ENCODE measurements around the gene MSH3. TPM values are rescaled to one million over a fixed set of nuclear protein-coding genes. Genes with fewer than 3 reads are reported as not detected.

The MSH3 gene
- total and polyA plus RNA-seq, 2 of the 8 experiments (the other 6 are each of a cell fraction or from before 2014, with no cell fraction given), result 3.6 to 22.6 TPM

DNA sequence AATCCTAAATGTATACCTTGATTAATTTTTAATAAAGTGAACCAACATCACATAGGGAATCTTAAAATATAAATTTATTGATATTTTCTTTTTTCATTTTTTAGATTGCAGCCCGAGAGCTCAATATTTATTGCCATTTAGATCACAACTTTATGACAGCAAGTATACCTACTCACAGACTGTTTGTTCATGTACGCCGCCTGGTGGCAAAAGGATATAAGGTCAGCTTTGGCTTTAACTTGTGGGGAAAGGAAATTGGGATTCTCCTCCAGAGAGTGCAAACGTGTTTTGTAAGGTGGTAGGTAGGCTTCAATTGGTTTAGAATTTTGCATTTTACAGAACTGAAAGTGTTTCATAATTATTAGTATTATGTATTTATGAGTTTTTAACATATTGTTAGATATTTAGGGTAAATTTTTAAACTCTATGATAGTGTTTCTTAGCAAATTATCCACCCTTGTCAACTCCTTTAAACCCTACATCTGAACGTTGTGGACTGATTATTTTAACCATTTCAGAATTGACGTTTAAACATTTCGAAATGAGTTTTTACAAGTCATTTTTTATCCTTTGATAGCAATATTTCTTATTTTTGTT, 17.8 kb downstream of the MSH3 start:
- Histone ChIP-seq H2BK5ac (ENCODE audit: low read depth, low read length) (no peak overlapping the region), H2AK5ac (ENCODE audit: low read depth, low read length) (no peak overlapping the region), H3K27ac (ENCODE audit: low read depth, low read length) (no peak overlapping the region), H3K23me2 (ENCODE audit: low read depth, low read length) (no peaks in the 10 kb centered on the region), H3K23ac (ENCODE audit: insufficient read length) (no peak overlapping the region), H3K4me2 (ENCODE audit: insufficient read depth in 1 of 2, low read depth in 2 of 2, low read length in 2 of 2) (no peak overlapping the region), H3K14ac (ENCODE audit: insufficient read length) (no peak overlapping the region), H2BK12ac (ENCODE audit: low read depth, low read length) (no peak overlapping the region), H2BK20ac (ENCODE audit: low read length) (no peak overlapping the region), H4K91ac (replicated peaks; ENCODE audit: insufficient read length, low read length) (no peak overlapping the region), H2BK15ac (ENCODE audit: low read length) (no peak overlapping the region), H3K79me2 (ENCODE audit: control insufficient read depth in 1 of 2, insufficient read depth in 2 of 2, low read length in 2 of 2) (no peaks in the 10 kb centered on the region), H3K4me1 (replicated peaks in 1 of 4; ENCODE audit: control insufficient read depth in 3 of 4, insufficient read depth in 4 of 4, low read length in 3 of 4) (no peaks in the 10 kb centered on the region; a peak in 1 of 7 replicates), H3K27me3 (replicated peaks in 1 of 4; ENCODE audit: control insufficient read depth in 3 of 4, extremely low read depth in 1 of 4, insufficient read depth in 3 of 4, low read length in 3 of 4) (no peaks in the 10 kb centered on the region), H4K20me1 (replicated peaks in 1 of 2; ENCODE audit: control insufficient read depth in 1 of 2, insufficient read depth in 2 of 2, low read length in 2 of 2) (no peaks in the 10 kb centered on the region), H3K56ac (replicated peaks; ENCODE audit: insufficient read length, low read depth, low read length) (no peak overlapping the region), H3K4me3 (ENCODE audit: extremely low read depth in 1 of 4, insufficient read depth in 2 of 4, low read depth in 3 of 4, low read length in 4 of 4) (no peak overlapping the region), H3K9ac (replicated peaks in 1 of 4; ENCODE audit: extremely low read depth in 1 of 4, low read depth in 3 of 4, low read length in 3 of 4) (no peak overlapping the region), H2AFZ (ENCODE audit: low read length) (no peak overlapping the region), H3K18ac (ENCODE audit: extremely low read depth, low read length) (no peak overlapping the region), H2BK120ac (replicated peaks; ENCODE audit: low read depth, low read length) (no peak overlapping the region), H4K5ac (ENCODE audit: insufficient read length, low read depth, low read length) (no peak overlapping the region), H3K79me1 (ENCODE audit: low read depth, low read length) (peaks cover 2% of the 10 kb centered on the region; the same call in 1 of the 2 replicates), H3K9me3 (ENCODE audit: insufficient read depth in 2 of 2, low read depth in 1 of 2, low read length in 1 of 2) (no peaks in the 10 kb centered on the region), H3K36me3 (ENCODE audit: control insufficient read depth in 2 of 4, insufficient read depth in 4 of 4, low read length in 3 of 4) (peaks cover 2 to 32% (median 16%) of the 10 kb centered on the region in 4 experiments; a peak in 7 of 8 replicates), H4K8ac (ENCODE audit: extremely low read depth, insufficient read depth, low read length) (no peak overlapping the region), H3K4ac (replicated peaks; ENCODE audit: insufficient read length, low read depth, low read length) (no peak overlapping the region)
- WGBS, 2 experiments (ENCODE audit: extremely low coverage in 1 of 2, insufficient coverage in 1 of 2, insufficient read length in 1 of 2, insufficient replicate concordance in 2 of 2, low coverage in 1 of 2, low lambda C conversion rate in 2 of 2, missing lambda C conversion rate in 1 of 2), result 51% methylated on average over 7 of the region's 7 CpGs; no CpG with 5 or more reads in 1 of the 2 experiments
- FAIRE-seq (peak; percentile 96), DNase-seq (ENCODE audit: low read depth in 1 of 2, low spot score in 2 of 2) (peak in 1 of 2 experiments; percentile 77)
- ChIA-PET POLR2A (ENCODE audit: partially characterized antibody) (interaction anchor here (0.5 to 1.1 kb wide), 2 partner anchors 8 to 17 kb away, joined by 3 to 6 read pairs; partner anchors contain the start of genes DHFR and MSH3), CTCF (ENCODE audit: partially characterized antibody) (interaction anchor here (0.5 to 3.5 kb wide), 15 partner anchors 14 to 519 kb away, joined by 3 to 15 read pairs (median 3); partner anchors contain the start of genes DHFR and MSH3)
- TF ChIP-seq RAD21 (IDR thresholded peaks at IDR 0.05 in 1 of 2, conservative IDR thresholded peaks at IDR 0.05 in 1 of 2; ENCODE audit: low read depth in 2 of 2, low read length in 2 of 2) (peak; percentile 69 to 81), RFX5 (IDR thresholded peaks at IDR 0.05; ENCODE audit: borderline replicate concordance, low read depth, low read length) (no peak)
- TF ChIP-seq, protein P1, sequence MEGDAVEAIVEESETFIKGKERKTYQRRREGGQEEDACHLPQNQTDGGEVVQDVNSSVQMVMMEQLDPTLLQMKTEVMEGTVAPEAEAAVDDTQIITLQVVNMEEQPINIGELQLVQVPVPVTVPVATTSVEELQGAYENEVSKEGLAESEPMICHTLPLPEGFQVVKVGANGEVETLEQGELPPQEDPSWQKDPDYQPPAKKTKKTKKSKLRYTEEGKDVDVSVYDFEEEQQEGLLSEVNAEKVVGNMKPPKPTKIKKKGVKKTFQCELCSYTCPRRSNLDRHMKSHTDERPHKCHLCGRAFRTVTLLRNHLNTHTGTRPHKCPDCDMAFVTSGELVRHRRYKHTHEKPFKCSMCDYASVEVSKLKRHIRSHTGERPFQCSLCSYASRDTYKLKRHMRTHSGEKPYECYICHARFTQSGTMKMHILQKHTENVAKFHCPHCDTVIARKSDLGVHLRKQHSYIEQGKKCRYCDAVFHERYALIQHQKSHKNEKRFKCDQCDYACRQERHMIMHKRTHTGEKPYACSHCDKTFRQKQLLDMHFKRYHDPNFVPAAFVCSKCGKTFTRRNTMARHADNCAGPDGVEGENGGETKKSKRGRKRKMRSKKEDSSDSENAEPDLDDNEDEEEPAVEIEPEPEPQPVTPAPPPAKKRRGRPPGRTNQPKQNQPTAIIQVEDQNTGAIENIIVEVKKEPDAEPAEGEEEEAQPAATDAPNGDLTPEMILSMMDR (IDR thresholded peaks at IDR 0.05; ENCODE audit: control extremely low read depth in 1 of 3, insufficient read depth in 1 of 3, low read depth in 1 of 3, low read length in 3 of 3), result peak in 2 of 3 experiments; percentile 69 to 84; a peak in 3 of 4 replicates

Measured in H1 (cell line).